Activated CD4-positive, alpha-beta T cell treated with anti-CD3 and anti-CD28 coated beads, Interleukin-2, amount 10 ng/mL, durations not matched to agents 24 days and 14 days (primary cell): Measurements from ENCODE around the gene BPIFB6. TPM values are rescaled to one million over a fixed set of nuclear protein-coding genes. Genes with fewer than 3 reads are reported as not detected.

Experiments
- DNase-seq: peaks from one replicate; pipeline ENCODE4 v3.0.0; 2022
- H3K27ac Mint-ChIP-seq: one replicate; pipeline ENCODE4 v1.8.0; 2022; ENCODE audit warnings: mild to moderate bottlenecking, mixed read lengths
- H3K27me3 Mint-ChIP-seq: one replicate; pipeline ENCODE4 v1.8.0; 2022; ENCODE audit warnings: mixed read lengths
- H3K36me3 Mint-ChIP-seq: one replicate; pipeline ENCODE4 v1.8.0; 2022; ENCODE audit warnings: low read depth, mild to moderate bottlenecking, mixed read lengths
- H3K4me1 Mint-ChIP-seq: one replicate; pipeline ENCODE4 v1.8.0; 2021; ENCODE audit warnings: mixed read lengths
- H3K4me3 Mint-ChIP-seq: one replicate; pipeline ENCODE4 v1.8.0; 2022; ENCODE audit warnings: mild to moderate bottlenecking, moderate library complexity, mixed read lengths
- H3K9me3 Mint-ChIP-seq: one replicate; pipeline ENCODE4 v1.8.0; 2021; ENCODE audit warnings: mixed read lengths
- intact Hi-C: fragments of 100-400 bp; cut with micrococcal nuclease; formaldehyde crosslinking; loops from one replicate; pipeline ENCODE4 v1.15.1; 2023
- total RNA-seq: library from RNA; stranded (reverse); gene quantifications from 2 replicates; pipeline ENCODE4 v1.2.3, GENCODE V29; 2022

BPIFB6 gene
- total RNA-seq, 1 donor from 2014 or later, result not detected

DNA sequence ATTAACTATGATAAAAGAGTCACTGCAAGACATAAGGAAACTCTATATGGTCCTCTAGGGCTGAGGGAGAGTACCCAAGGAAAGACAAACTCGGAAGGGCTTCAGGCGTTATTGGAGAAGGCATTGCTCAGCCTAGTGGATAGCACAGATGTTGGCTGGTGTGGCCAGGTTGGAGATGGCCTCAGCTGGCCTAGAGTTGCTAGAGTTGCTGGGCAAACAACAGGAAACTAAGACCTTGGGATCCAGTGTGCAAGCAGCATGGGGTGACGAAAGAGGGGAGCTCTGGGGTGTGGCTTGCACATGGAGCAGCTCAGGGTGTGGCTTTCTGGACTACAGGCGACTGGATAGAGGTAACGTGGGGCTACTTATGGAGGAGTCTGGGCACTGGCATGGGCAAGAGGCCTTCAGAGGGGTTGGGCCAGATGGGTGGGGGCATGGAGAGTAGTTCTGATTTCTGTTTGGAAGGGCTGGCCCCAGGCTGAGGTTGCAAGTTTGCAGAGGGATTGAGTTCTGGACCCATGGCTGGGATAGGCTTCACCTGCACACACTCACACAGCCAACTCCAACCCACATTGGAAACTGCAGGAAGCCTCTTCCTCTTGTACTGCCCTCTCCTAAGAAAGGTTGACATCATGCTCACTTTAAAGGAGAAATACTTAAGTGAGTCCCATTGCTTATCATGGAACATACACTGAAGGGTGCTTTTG, 5.2 kb upstream of the BPIFB6 start:
- Mint-ChIP-seq H3K27me3 (no peaks in the 10 kb centered on the region), H3K36me3 (no peaks in the 10 kb centered on the region)

DNA sequence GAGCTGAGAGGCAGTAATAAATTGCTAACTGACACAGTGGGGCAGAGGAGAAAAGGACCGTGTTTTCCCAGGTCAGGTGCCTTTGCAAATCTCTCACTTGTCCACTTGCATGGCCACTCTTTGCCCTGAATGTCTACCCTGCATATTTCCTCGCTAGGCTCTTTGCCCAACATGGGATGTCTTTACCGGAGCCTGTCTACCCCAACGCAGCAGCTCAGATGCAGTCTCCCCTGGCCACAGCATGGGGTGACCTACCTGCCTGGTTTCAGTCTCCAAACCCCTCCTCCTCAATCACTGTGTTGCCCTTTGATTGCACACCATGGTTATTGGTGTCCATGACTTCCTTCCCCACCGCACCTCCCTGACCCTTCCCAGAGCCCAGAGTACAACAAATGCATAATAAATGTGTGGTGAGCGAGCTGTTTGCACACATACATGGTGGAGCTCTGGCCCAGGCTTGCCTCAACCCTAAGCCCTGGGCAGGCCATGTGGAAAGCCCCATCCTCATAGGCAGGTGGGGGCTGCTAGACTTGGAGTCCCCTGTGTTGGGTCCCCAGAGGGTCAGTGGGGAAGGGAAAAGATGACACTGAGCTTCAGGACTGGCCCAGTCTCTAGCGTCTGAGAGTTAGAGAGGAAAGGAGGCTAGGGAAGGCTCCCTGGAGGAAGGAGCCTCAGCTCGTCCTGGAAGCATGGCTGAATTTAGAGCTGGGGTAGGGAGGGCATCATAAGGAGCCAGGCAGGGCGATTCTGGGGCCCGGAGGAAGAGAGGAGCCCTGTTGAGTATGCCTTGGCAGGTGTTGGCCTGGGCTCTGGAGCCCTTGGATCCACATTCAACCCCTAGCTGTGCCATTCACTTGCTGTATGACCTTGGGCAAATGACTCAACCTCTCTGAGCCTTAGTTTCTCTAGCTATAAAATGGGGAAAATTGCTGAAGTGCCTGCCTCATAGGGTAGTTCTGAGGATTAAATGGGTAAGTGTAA, 4.4 kb upstream of the BPIFB6 start:
- no peak overlapping the region for H3K4me3 Mint-ChIP-seq

More for the DNA sequence above, 5.2 kb upstream of the BPIFB6 start:
- Mint-ChIP-seq H3K9me3 (no peaks in the 10 kb centered on the region), H3K27ac (no peak overlapping the region), H3K4me3 (no peak overlapping the region), H3K4me1 (no peaks in the 10 kb centered on the region)
- no peak for DNase-seq
- intact Hi-C loops, result no loop called here

DNA sequence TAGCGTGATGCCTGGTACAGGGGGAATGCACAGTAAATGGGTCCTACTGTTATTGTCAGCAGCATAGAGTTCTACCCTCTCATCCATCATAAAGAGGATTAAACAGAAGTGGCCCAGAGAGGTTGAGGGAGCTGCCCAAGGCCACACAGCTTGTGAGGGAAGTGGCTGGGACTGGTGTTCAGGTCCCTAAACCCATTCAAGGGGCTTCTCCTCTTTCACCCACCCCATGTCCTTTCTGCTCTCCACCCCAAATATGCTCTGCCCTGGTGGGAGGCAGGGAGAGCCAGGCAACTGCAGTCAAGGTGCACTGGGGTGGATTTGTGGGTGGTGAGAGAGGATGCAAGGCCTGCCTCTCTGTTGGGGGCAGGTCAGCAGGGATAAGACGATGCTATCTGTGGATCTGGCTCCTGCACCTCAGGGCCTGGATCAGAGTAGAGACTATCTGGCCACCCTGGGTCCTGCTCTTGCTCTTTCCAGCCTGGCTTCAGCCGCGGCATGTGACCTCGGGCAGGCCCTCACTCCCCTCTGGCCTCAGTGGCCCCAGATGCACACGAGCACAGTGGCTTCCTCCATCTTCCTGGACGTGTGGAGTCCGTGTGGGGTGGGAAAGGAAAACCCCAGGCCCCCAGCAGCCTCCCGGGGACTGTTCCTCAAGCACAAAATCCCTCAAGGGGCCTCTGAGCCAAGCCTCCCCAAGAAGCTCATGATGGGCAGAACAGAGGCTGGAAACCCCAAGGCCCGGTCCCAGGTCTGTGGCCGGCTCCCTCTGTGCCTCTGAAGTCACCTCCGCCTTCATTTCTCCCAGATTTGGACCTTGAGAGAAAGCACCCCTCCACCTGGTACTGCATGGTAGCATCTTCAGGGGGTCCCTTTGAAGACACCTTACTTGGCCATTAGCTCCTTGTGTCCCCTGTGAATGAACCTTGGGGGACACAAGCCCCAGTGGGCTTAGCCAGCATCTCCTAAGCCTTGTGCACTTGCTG, 3.4 kb upstream of the BPIFB6 start:
- Mint-ChIP-seq H3K4me3 (no peak overlapping the region), H3K9me3 (no peaks in the 10 kb centered on the region), H3K27ac (no peak overlapping the region), H3K36me3 (no peaks in the 10 kb centered on the region), H3K4me1 (no peaks in the 10 kb centered on the region), H3K27me3 (no peaks in the 10 kb centered on the region)
- intact Hi-C loops, result no loop called here
- DNase-seq, result no peak

More for the DNA sequence above, 4.4 kb upstream of the BPIFB6 start:
- intact Hi-C loops, result no loop called here
- no peak overlapping the region for H3K27ac Mint-ChIP-seq
- no peaks in the 10 kb centered on the region for H3K36me3 Mint-ChIP-seq
- H3K4me1 Mint-ChIP-seq, result no peaks in the 10 kb centered on the region
- DNase-seq, result no peak
- H3K9me3 Mint-ChIP-seq, result no peaks in the 10 kb centered on the region
- H3K27me3 Mint-ChIP-seq, result no peaks in the 10 kb centered on the region

DNA sequence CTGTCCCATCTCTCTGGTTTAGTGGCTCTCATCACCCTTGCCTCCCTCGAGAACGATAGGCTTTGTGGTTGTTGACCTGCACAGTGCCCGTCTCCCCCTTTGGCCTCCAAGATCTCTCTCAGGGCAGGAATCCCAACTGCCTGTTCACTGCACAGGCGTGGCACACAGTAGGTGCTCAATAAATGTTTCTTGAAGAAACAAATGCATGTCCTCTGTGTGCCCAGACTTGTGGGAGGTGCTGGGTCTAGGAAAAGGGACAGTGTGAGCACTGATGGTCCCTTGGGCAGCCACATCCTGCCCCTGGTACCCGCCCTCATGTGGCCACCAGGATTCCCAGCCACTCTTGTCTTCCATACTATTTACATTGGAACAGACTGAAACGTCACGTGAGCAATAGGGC, 2.6 kb upstream of the BPIFB6 start:
- Mint-ChIP-seq H3K4me3 (no peak overlapping the region), H3K4me1 (no peaks in the 10 kb centered on the region), H3K27me3 (no peaks in the 10 kb centered on the region), H3K27ac (no peak overlapping the region), H3K36me3 (no peaks in the 10 kb centered on the region), H3K9me3 (no peaks in the 10 kb centered on the region)
- no peak for DNase-seq
- intact Hi-C loops, result no loop called here

DNA sequence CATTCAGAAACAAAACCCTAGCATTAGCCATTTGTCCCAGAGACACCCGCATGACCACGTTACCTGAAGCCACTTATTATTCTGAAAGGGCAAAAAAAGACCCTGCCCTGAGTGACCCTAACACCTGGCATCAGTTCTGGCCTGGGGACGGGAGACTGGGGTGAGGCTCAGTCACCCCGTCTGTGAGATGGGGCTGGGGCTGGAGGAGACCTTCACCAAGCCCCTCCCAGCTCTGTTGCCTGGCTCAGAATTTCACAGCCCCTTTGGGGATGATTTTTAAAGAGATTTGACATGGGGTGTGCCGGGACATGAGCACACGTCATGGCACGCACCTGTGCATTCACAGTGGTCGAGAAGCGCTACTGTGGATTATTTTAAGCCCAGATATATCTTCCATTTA, 1.4 kb upstream of the BPIFB6 start:
- no peak for DNase-seq
- Mint-ChIP-seq H3K9me3 (no peaks in the 10 kb centered on the region), H3K27ac (no peak overlapping the region), H3K4me1 (no peaks in the 10 kb centered on the region), H3K4me3 (no peak overlapping the region), H3K27me3 (no peaks in the 10 kb centered on the region), H3K36me3 (no peaks in the 10 kb centered on the region)
- intact Hi-C loops, result no loop called here

DNA sequence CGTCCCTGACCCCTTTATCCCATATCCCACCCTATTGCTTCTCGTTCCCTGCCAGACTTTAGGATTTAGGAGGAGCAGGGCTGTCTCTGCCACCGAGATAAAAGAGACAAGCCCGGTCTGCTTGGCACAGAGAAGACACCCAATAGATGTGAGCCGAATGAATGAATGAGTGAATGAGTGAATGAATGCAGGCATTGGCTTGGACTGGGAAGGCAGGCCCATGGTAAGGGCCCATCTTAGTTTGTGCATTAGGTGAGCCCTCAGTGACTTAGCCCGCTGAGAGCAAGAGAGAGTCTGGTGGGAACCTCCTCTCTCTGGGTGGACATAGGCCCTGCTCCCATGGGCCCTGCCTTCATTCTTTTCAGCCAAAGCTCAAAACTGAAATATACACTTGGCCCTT, 879 bp upstream of the BPIFB6 start:
- Mint-ChIP-seq H3K9me3 (no peaks in the 10 kb centered on the region), H3K4me3 (no peak overlapping the region), H3K27ac (no peak overlapping the region), H3K36me3 (no peaks in the 10 kb centered on the region), H3K4me1 (no peaks in the 10 kb centered on the region), H3K27me3 (no peaks in the 10 kb centered on the region)
- intact Hi-C loops, result no loop called here
- no peak for DNase-seq

DNA sequence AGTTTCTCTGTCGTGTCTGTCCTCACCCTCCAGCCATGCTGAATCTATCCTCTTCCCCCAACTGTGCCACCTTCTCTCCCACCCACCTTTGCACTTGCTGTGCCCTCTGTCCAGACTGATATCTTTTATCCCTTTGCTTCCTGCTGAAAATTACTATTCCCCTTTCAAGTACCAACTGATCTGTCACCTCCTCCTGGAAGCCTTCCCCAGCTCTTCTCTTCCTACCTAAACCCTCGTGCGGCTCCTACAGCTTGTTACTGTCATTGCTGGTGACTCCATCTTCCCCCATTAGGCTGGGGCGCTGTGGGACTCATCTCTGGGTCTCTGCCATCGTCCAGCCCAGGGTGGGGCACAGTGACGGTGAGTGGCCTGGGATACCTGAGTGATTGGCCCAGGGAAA, 1.1 kb downstream of the BPIFB6 start:
- Mint-ChIP-seq H3K4me3 (no peak overlapping the region), H3K27me3 (no peaks in the 10 kb centered on the region), H3K4me1 (no peaks in the 10 kb centered on the region), H3K27ac (no peak overlapping the region), H3K9me3 (no peaks in the 10 kb centered on the region), H3K36me3 (no peaks in the 10 kb centered on the region)
- intact Hi-C loops, result no loop called here
- no peak for DNase-seq

DNA sequence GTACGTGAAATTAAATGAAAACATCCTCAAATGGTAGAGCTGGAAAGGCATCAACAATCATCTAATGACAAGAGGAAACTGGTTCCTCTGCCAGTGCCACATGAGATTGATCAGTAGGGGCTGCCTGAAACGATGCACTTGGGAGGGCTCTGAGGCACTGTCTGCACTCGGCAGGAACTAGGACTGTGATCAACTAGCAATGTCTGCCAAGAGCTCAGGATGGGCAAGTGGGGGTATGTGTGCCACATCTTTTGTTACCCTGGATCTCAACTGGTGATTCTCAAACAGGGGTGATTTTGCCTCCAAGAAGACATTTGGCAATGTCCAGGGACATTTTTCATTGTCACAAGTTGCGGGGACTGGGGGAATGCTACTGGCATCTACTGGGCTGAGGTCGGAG, 1.9 kb downstream of the BPIFB6 start:
- no peak for DNase-seq
- H3K4me1 Mint-ChIP-seq, result no peaks in the 10 kb centered on the region
- H3K4me3 Mint-ChIP-seq, result no peak overlapping the region
- H3K36me3 Mint-ChIP-seq, result no peaks in the 10 kb centered on the region
- intact Hi-C loops, result no loop called here
- peaks cover 5% of the 10 kb centered on the region for H3K9me3 Mint-ChIP-seq
- no peaks in the 10 kb centered on the region for H3K27me3 Mint-ChIP-seq
- no peak overlapping the region for H3K27ac Mint-ChIP-seq

DNA sequence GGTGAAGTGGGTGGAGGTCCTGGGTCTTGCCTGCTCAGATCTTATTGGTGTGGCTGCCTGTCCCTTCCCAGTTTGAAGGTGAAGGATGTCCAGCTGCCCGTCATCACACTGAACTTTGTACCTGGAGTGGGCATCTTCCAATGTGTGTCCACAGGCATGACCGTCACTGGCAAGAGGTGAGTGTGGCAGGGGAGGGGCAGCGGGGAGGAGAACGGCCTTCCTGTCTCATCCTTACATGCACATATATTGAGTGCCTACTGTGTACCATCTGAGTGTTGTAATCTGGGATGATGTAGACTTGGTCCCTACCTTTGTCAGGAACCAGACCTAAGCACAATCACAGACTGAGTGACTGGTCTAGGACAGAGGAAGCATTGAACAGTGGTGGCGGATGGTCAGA, 2.7 kb downstream of the BPIFB6 start:
- Mint-ChIP-seq H3K27me3 (no peaks in the 10 kb centered on the region), H3K9me3 (peaks cover 5% of the 10 kb centered on the region), H3K4me3 (no peak overlapping the region), H3K27ac (no peak overlapping the region), H3K4me1 (no peaks in the 10 kb centered on the region), H3K36me3 (no peaks in the 10 kb centered on the region)
- no peak for DNase-seq
- intact Hi-C loops, result no loop called here

DNA sequence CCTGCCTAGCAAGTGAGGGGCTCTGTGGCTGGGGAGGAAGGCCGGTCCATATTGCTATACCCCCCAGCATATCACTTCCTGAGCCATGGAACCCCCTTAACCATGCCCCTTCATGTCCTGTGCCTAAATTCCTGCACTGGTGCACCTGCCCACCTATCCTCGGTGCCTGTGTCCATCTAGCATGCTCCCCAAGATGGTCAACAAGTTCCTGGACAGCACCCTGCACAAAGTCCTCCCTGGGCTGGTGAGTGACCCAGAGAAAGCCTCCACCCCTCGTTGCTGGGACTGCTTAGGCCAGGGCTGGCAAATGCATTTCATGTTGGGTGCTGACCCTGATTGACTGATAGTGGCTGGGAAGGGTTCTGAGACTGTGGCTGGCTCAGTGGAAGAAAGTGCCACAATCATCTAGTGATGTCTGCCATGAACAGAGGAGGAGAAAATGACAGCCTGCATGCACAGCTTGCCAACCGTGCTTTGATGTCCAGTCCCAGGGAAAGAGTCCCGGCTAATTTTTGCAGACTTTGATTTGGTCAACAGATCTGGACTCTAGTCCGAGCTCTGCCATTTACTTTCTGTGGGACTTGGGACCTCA, 3.5 kb downstream of the BPIFB6 start:
- DNase-seq, result no peak
- Mint-ChIP-seq H3K27me3 (no peaks in the 10 kb centered on the region), H3K27ac (no peak overlapping the region), H3K36me3 (no peaks in the 10 kb centered on the region), H3K4me3 (no peak overlapping the region), H3K4me1 (no peaks in the 10 kb centered on the region), H3K9me3 (peaks cover 5% of the 10 kb centered on the region)
- intact Hi-C loops, result no loop called here

DNA sequence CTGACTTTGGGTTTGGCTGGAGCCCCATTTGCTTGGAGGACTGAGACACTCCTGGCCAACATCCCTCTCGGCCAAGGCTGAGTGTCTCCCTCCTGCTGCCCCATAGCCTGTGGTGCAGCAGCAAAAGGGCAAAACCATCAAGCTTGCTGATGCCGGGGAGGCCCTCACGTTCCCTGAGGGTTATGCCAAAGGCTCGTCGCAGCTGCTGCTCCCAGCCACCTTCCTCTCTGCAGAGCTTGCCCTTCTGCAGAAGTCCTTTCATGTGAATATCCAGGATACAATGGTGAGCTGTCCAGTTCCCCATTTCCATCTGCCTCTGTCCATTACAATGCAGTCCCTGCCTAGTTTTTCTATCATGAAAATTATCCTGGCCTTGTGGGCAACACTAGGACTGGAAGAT, 6.0 kb downstream of the BPIFB6 start:
- H3K27ac Mint-ChIP-seq, result no peak overlapping the region

DNA sequence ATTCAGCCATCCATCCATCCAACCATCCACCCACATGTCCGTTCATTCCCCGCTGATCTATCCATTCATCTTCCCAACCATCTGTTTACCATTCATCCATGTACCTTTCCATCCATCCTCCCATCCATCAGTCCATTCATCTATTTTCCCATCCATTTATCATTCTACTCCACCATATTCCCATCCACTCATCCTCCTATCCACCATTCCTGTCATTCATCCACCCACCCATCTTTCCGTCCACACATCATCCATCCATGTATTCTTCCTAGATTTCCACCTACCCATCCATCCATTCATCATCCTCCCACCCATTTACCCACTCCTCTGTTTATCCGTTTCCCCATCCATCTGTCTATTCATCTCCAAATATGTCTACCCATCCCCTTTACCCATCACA, 6.8 kb downstream of the BPIFB6 start:
- intact Hi-C loops, result no loop called here
- Mint-ChIP-seq H3K27ac (no peak overlapping the region), H3K9me3 (peaks cover 5% of the 10 kb centered on the region), H3K4me3 (no peak overlapping the region), H3K27me3 (no peaks in the 10 kb centered on the region), H3K36me3 (no peaks in the 10 kb centered on the region), H3K4me1 (no peaks in the 10 kb centered on the region)
- no peak for DNase-seq

More for the DNA sequence above, 6.0 kb downstream of the BPIFB6 start:
- Mint-ChIP-seq H3K4me3 (no peak overlapping the region), H3K4me1 (no peaks in the 10 kb centered on the region), H3K27me3 (no peaks in the 10 kb centered on the region), H3K9me3 (peaks cover 5% of the 10 kb centered on the region), H3K36me3 (no peaks in the 10 kb centered on the region)
- intact Hi-C loops, result no loop called here
- no peak for DNase-seq

DNA sequence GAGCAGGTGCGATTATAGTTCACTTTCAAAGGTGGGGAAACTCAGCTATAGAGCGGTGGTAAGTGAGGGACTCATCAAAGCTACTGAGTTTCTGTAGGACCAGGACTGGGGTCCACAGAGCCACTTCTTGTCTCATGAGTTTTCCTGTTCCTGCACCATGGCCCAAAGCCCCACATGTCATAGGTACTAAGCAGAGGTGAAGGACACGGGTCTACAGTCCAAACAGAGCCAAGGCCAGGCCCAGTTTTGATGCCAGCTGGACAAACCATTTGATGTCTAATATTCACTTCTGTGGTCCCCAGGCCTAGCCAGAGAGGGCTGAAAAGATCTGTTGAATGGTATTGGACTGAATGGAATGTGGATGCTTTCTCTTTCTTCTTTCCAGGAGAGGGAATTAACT, 11.0 kb downstream of the BPIFB6 start:
- no peaks in the 10 kb centered on the region for H3K27me3 Mint-ChIP-seq
- no peak for DNase-seq
- H3K36me3 Mint-ChIP-seq, result peaks cover 2% of the 10 kb centered on the region
- no peak overlapping the region for H3K4me3 Mint-ChIP-seq
- H3K9me3 Mint-ChIP-seq, result peaks cover 15% of the 10 kb centered on the region
- no peak overlapping the region for H3K27ac Mint-ChIP-seq
- intact Hi-C loops, result no loop called here
- H3K4me1 Mint-ChIP-seq, result no peaks in the 10 kb centered on the region
